K562 (cell line): ENCODE data around the gene CLIC1. TPM values are rescaled to one million over a fixed set of nuclear protein-coding genes. Genes with fewer than 3 reads are reported as not detected.

ENCODE experiments used
- ARHGAP35 ChIP-seq: fragments of 450-650 bp; IDR thresholded peaks from 2 replicates; pipeline ENCODE4 v1.6.1; 2018; ENCODE audit not compliant: partially characterized antibody
- ARID4B ChIP-seq: sonication (generic); formaldehyde crosslinking; IDR thresholded peaks from 2 replicates; pipeline ENCODE4 v1.8.0; 2022; ENCODE audit warnings: mild to moderate bottlenecking, missing genetic modification reagents
- ATF2 ChIP-seq: sonication (generic); formaldehyde crosslinking; IDR thresholded peaks from 2 replicates; pipeline ENCODE4 v1.8.1; 2022; ENCODE audit warnings: missing genetic modification reagents
- BDP1 ChIP-seq: IDR thresholded peaks from 3 replicates; pipeline ENCODE4 v1.6.1; 2011; ENCODE audit not compliant: insufficient read length, insufficient read depth
- CHD2 ChIP-seq: IDR thresholded peaks from 2 replicates; pipeline ENCODE4 v1.6.1; 2011; ENCODE audit warnings: low read depth, low read length
- HES1 ChIP-seq: fragments of 450-650 bp; IDR thresholded peaks from 2 replicates; pipeline ENCODE4 v1.6.1; 2016; ENCODE audit warnings: low read depth, mild to moderate bottlenecking, moderate library complexity
- IFI16 ChIP-seq: fragments of 250-450 bp; sonication (Bioruptor Pico); IDR thresholded peaks from 2 replicates; pipeline ENCODE4 v2.1.2; 2022; ENCODE audit warnings: mild to moderate bottlenecking, inconsistent platforms
- NFE2 ChIP-seq: IDR thresholded peaks from 2 replicates; pipeline ENCODE4 v1.6.1; 2014; ENCODE audit warnings: antibody characterized with exemption, low read depth
- PTBP1 ChIP-seq: fragments of 200-400 bp; formaldehyde crosslinking; IDR thresholded peaks from 2 replicates; pipeline ENCODE4 v1.6.1; 2017; ENCODE audit warnings: low read depth, low read length
- RNF219 ChIP-seq: fragments of 250-450 bp; sonication (Bioruptor Pico); IDR thresholded peaks from 2 replicates; pipeline ENCODE4 v1.5.0; 2022; ENCODE audit warnings: mild to moderate bottlenecking
- SMARCA4 ChIP-seq: fragments of 450-650 bp; IDR thresholded peaks from 2 replicates; pipeline ENCODE4 v1.6.1; 2016
- THRA ChIP-seq: fragments of 450-650 bp; IDR thresholded peaks from 2 replicates; pipeline ENCODE4 v1.6.1; 2017; ENCODE audit warnings: mild to moderate bottlenecking, moderate library complexity
- polyA plus RNA-seq, 8 experiments: library from polyadenylated mRNA; depleted of rRNA in 4 of 8; stranded (reverse) in 5 of 8; unstranded in 3 of 8; fragments of >200 nt; fragmentation: Nextera tagmentation in 2 of 8; fragmentation: Illumina TruSeq in 1 of 8; extraction: Ambion mirVana in 2 of 8; extraction: Trizol in 1 of 8; gene quantifications; 2 replicates each; pipeline versions ENCODE4 v1.2.1 to v1.2.3, GENCODE V29; 2011 to 2014; ENCODE audit warnings: inconsistent platforms in 1 of 8, missing spikeins in 1 of 8
- total RNA-seq, 7 experiments: library from RNA; depleted of rRNA in 6 of 7; stranded (reverse); fragments of >200 nt in 6 of 7; fragmentation: Illumina TruSeq in 2 of 7; extraction: Trizol in 2 of 7; gene quantifications; 2 replicates each; pipeline versions ENCODE4 v1.2.1 to v1.2.3, GENCODE V29; 2011 to 2021; ENCODE audit warnings: low replicate concordance in 1 of 7

The CLIC1 gene
- total and polyA plus RNA-seq, 9 of the 15 experiments (the other 6 are each of a cell fraction or from before 2014, with no cell fraction given): 1,267 to 2,419 (median 1,808) TPM

GRCh38 chr6:31727717-31728671 lies 8.3 kb downstream of the CLIC1 start (continued):
- TF ChIP-seq ATF2 (CRISPR knock-in tag): no peak
- TF ChIP-seq ARHGAP35: no peak
- no peak for TF ChIP-seq HES1
- TF ChIP-seq RNF219 (CRISPR knock-in tag): no peak
- no peak for TF ChIP-seq BDP1
- 0 out of 2 replicates have a peak, but pooled peaks have one; percentile 7 for TF ChIP-seq SMARCA4
- 0 out of 2 replicates have a peak, but pooled peaks have one; percentile 5 for TF ChIP-seq PTBP1
- no peak for TF ChIP-seq THRA
- TF ChIP-seq NFE2: no peak
- TF ChIP-seq IFI16 (CRISPR knock-in tag): no peak
- TF ChIP-seq ARID4B (CRISPR knock-in tag): 0 out of 2 replicates have a peak, but pooled peaks have one; percentile 37
- 0 out of 2 replicates have a peak, but pooled peaks have one; percentile 5 for TF ChIP-seq CHD2
